Effector memory CD8-positive, alpha-beta T cell (primary cell): ENCODE results near the gene NODAL.
"Not testable (repeated sequence)": the region's sequence is repeated elsewhere in the genome, so short reads cannot be mapped to it uniquely, and the experiment has no call there.

ENCODE experiments used
- ATAC-seq: fragments of 150-1000 bp; cut with Tn5 transposase; replicated peaks from 2 replicates; pipeline ENCODE4 v1.10.0; 2021; ENCODE audit warnings: mild to moderate bottlenecking, moderate library complexity
- DNase-seq, 3 experiments: peaks; one replicate each; pipeline ENCODE4 v3.0.0; 2021
- H3K27ac Mint-ChIP-seq, 2 donors: one replicate each; pipeline ENCODE4 v1.8.0; 2022; ENCODE audit warnings: mild to moderate bottlenecking in 2 of 2, mixed read lengths in 2 of 2, moderate library complexity in 2 of 2
- H3K27me3 Mint-ChIP-seq, 2 donors: one replicate each; pipeline ENCODE4 v1.8.0; 2022; ENCODE audit warnings: mixed read lengths in 2 of 2
- H3K36me3 Mint-ChIP-seq: one replicate; pipeline ENCODE4 v1.8.0; 2022; ENCODE audit warnings: mild to moderate bottlenecking, moderate library complexity, mixed read lengths; ENCODE audit not compliant: insufficient read depth
- H3K4me1 Mint-ChIP-seq, 2 donors: one replicate each; pipeline ENCODE4 v1.8.0; 2022; ENCODE audit warnings: low read depth in 2 of 2, mixed read lengths in 2 of 2
- H3K4me3 Mint-ChIP-seq, 2 donors: one replicate each; pipeline ENCODE4 v1.8.0; 2022; ENCODE audit warnings: mild to moderate bottlenecking in 2 of 2, mixed read lengths in 2 of 2, moderate library complexity in 2 of 2
- H3K9me3 Mint-ChIP-seq, 2 donors: one replicate each; pipeline ENCODE4 v1.8.0; 2022; ENCODE audit warnings: mixed read lengths in 2 of 2
- total RNA-seq, 9 experiments: gene quantifications; one replicate each; lab custom pipeline; 2026; lab: John Stamatoyannopoulos, UW

The NODAL gene
- 0 reads per million in 9 experiments for total RNA-seq

DNA sequence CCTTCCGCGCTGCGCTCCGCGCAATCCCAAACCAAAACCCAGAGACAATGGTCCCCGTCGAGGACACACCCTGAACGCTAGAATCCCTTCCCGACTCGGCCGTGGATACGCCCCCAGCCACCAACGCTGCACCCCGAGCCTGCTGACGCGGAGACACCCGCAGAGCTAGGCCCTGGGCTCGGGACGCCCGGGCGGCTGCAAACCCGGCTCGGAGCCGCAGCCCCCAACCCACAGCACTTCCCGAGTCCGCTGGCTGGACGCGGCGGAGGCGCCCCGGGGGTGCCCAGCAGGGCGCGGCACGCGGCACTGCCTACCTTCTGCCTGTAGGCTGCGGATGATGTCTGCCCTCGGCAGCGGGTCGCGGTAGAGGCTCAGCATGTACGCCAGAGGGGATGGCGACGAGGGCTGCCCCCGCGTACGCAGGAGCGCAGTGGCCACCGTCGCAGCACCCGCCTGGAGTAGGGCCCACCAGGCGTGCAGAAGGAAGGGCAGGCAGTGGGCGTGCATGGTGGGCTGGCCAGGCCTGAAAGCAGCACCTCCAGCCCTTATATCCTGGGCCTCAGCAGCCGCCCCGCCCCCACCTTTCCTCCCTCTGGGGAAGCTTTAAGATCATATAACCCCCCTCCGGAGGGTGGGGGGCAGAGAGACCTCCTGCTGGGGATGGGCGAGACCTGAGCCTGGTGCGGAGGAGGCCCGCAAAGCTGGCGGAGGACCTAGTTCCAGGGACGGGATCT, at the start of gene NODAL:
TSS of gene NODAL (minus strand) at position 521 of the 734 bp plus-strand sequence. CDS start at position 507, 14 bp downstream.
- Mint-ChIP-seq H3K9me3 (no peaks in the 10 kb centered on the region), H3K27ac (no peak within 1 kb of the TSS), H3K36me3 (no peaks in the 10 kb centered on the region), H3K4me3 (peak within 1 kb of the TSS; percentile 62 to 75), H3K27me3 (peaks cover 38 to 58% of the 10 kb centered on the region in 2 donors), H3K4me1 (peaks cover 5 to 11% of the 10 kb centered on the region in 2 donors)
- peak; percentile 62 for ATAC-seq
- no peak for DNase-seq

DNA sequence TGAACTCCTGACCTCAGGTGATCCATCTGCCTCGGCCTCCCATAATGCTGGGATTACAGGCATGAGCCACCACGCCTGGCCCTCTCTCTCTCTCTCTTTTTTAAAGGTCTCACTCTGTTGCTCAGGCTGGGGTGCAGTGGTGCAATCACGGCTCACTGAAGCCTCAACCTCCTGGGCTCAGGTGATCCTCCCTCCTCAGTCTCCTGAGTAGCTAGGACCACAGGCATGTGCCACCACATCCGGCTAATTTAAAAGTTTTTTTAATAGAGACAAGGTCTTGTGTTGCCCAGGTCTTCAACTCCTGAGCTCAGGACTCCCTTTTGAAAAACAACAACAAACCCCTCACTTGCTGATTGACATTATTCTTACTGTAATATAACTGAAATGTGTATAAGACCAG, 48.7 kb upstream of the NODAL start:
- Mint-ChIP-seq H3K27ac (peak overlapping the region in 1 of 2 donors; percentile 49), H3K4me3 (no peak overlapping the region), H3K27me3 (peaks cover 28 to 33% of the 10 kb centered on the region in 2 donors), H3K9me3 (no peaks in the 10 kb centered on the region), H3K4me1 (peaks cover 13 to 18% of the 10 kb centered on the region in 2 donors), H3K36me3 (no peaks in the 10 kb centered on the region)
- DNase-seq = no peak
- no peak for ATAC-seq

DNA sequence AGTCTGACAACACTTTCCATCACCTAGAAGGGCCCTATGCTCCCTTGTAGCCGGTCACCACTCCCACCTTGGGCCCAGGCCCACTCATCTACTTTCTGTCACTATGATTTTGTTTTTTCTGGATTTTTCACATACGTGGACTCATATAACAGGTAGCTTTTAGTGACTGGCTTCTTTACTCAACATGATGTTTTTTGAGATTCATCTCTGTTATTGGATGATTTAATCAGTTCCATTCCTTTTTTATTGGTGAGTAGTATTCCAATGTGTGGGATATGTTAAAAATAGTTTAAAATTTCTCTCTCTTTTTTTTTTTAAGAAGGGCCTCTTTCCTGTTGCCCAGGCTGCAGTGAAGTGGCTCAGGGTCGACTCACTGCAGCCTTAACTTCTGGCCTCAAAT, 46.3 kb upstream of the NODAL start:
- ATAC-seq (no peak), DNase-seq (no peak)
- peaks cover 6 to 11% of the 10 kb centered on the region in 2 donors for H3K27me3 Mint-ChIP-seq
- H3K36me3 Mint-ChIP-seq = peaks cover 3% of the 10 kb centered on the region
- no peak overlapping the region for H3K4me3 Mint-ChIP-seq
- no peaks in the 10 kb centered on the region for H3K9me3 Mint-ChIP-seq
- H3K4me1 Mint-ChIP-seq = peaks cover 0 to 2% of the 10 kb centered on the region in 2 donors
- H3K27ac Mint-ChIP-seq = no peak overlapping the region

DNA sequence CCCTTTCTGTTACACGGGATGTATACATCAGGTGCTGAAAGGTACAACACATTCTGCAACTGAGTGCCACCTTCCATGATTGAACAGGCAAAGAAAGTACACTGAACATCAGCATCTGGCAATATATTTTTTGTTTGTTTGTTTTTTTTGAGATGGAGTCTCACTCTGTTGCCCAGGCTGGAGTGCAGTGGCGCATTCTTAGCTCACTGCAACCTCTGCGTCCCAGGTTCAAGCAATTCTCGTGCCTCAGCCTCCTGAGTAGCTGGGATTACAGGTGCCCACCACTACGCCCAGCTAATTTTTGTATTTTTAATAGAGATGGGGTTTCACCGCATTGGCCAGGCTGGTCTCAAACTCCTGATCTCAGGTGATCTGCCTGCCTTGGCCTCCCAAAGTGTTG, 42.4 kb upstream of the NODAL start:
- ATAC-seq, DNase-seq, H3K9me3 Mint-ChIP-seq, H3K27ac Mint-ChIP-seq, H3K4me3 Mint-ChIP-seq, H3K36me3 Mint-ChIP-seq: not testable (repeated sequence)
- Mint-ChIP-seq H3K4me1 (peaks cover 11 to 22% of the 10 kb centered on the region in 2 donors), H3K27me3 (peaks cover 15 to 30% of the 10 kb centered on the region in 2 donors)

DNA sequence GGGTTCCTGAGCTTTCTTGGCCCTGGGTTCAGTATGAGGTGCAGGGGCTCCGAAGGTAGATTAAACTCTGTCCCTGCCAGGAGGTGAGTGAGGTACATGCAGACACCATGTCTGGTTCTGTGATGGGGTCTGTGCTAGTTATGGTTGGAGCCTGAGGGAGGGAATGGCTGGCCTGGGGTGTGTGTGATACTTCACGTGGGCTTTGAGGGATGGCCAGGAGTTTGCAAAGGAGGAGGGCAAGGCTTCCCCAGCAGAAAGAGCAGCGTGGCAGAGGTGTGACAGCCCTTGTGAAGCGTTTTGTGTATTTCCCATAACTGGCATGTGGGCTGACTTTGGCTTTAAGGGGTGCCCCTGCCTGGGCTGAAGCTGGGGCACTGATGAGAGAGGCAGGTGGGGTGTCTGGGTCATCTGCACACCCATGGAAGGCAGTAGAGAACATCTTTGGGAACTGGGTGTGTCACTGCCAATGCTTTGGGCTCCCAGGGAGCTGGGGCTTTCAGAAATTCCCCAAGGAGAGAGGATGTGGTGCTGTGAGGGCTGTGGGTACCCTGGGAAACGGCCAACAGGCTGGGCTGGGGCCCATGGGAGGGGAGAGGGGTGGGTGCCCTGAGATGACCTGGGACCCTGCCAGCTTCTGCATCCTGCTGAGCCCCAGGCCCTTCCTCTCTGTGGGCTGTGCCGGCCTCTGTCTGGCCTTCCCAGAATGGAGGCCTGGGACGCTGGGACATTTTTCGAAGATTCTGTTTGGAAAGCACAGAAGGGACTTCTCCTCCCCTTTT, 41.7 kb upstream of the NODAL start:
- Mint-ChIP-seq H3K9me3 (no peaks in the 10 kb centered on the region), H3K36me3 (peaks cover 3% of the 10 kb centered on the region), H3K4me1 (peaks cover 12 to 22% of the 10 kb centered on the region in 2 donors), H3K27me3 (peaks cover 10 to 23% of the 10 kb centered on the region in 2 donors), H3K27ac (no peak overlapping the region), H3K4me3 (no peak overlapping the region)
- DNase-seq = no peak
- no peak for ATAC-seq

DNA sequence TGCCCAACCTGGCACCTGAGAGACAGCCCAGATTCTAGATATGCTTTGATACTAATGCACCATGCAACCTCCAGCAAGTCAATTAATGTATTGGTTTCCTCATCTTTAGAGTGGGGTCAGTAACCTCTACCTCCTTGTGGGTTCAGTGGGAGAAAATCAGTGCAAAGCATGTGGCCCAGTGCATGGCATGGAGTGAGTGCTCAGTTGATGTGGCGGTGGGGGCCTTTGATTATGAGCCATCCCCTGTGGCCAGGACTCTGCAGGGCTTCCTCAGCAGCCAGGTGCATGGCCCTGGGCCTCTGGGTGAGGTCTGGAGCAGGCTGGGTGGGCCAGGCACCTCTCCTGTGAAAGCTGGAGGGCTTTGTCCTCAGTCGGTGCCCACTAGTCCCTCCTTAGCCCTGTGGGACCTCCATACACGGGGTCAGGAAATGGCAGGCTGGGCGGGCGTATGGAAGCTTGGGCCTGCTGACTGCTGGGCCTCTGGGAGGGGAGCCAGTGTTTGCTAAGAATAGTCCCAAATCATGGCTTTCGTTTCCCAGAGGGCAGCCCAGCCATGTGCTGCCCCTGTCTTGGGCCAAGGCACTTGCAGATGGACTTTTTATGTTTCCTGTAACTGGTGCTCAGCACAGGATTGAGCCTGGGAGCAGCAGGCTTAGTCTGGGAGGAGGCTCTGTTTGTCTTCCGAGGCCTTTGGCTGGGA, 40.5 kb upstream of the NODAL start:
- H3K27ac Mint-ChIP-seq = no peak overlapping the region

DNA sequence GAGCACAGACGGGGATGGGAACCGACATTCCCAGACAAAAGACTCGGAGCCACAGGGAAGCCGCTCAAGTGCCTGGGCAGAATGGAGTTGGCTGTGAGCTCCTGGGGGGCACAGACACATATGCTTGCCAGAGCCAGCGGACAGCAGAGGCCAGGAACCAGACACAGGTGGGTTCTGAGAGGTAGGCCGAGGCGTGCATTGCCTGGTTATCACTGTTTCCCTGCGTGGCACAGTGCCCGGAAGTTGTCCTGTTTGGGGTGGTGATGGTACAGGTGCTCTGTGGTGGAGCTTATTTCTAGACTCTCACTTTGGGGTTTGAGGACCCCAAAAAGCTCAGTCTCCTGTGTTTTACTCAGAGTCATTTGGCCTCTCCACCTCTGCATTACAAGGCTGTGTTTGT, 39.6 kb upstream of the NODAL start:
- no peak for DNase-seq
- Mint-ChIP-seq H3K9me3 (no peaks in the 10 kb centered on the region), H3K27ac (peak overlapping the region in 1 of 2 donors; percentile 6), H3K4me3 (no peak overlapping the region), H3K27me3 (peaks cover 10 to 31% of the 10 kb centered on the region in 2 donors), H3K36me3 (peaks cover 15% of the 10 kb centered on the region), H3K4me1 (peaks cover 20 to 36% of the 10 kb centered on the region in 2 donors)
- ATAC-seq = no peak

More for the DNA sequence above, 40.5 kb upstream of the NODAL start:
- DNase-seq (no peak), ATAC-seq (no peak)
- H3K4me3 Mint-ChIP-seq = no peak overlapping the region
- H3K9me3 Mint-ChIP-seq = no peaks in the 10 kb centered on the region
- H3K27me3 Mint-ChIP-seq = peaks cover 10 to 31% of the 10 kb centered on the region in 2 donors
- H3K4me1 Mint-ChIP-seq = peaks cover 20 to 31% of the 10 kb centered on the region in 2 donors
- peaks cover 12% of the 10 kb centered on the region for H3K36me3 Mint-ChIP-seq

DNA sequence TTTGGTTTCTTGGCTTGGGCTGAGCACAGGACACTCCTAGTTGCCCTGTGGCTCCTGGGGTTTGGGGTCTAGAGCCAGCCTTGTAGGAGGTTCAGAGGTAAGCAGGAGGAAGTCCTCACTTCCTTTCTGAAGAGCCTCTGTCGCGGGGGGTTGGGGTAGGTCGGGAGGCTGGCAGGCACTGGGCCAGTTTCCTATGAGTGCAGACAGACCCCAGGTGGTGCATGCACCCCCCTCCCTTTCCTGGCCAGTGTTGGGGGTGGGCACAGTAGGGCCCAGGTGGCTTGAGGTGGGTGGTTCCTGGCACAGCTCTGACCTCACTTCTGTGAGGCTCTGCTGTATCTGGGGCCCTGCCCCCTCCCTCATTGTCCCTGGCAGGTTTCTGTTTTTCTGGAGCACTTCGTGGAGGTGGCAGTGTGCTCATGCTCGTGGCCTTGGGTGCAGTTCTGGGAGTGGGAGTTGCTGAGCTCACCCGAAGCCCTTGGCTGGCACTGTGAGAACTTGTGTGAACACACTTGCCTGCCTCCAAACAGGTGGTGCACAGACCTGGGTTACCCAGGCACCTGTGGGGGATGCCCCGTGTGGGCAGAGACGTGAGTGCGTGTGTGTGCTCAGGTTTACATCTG, 38.9 kb upstream of the NODAL start:
- H3K9me3 Mint-ChIP-seq = no peaks in the 10 kb centered on the region
- ATAC-seq (peak; percentile 18), DNase-seq (no peak)
- peak overlapping the region in 1 of 2 donors; percentile 6 for H3K27ac Mint-ChIP-seq
- H3K4me3 Mint-ChIP-seq = peak overlapping the region; percentile 57 to 66
- peaks cover 10 to 33% of the 10 kb centered on the region in 2 donors for H3K27me3 Mint-ChIP-seq
- peaks cover 15% of the 10 kb centered on the region for H3K36me3 Mint-ChIP-seq
- peaks cover 20 to 36% of the 10 kb centered on the region in 2 donors for H3K4me1 Mint-ChIP-seq

DNA sequence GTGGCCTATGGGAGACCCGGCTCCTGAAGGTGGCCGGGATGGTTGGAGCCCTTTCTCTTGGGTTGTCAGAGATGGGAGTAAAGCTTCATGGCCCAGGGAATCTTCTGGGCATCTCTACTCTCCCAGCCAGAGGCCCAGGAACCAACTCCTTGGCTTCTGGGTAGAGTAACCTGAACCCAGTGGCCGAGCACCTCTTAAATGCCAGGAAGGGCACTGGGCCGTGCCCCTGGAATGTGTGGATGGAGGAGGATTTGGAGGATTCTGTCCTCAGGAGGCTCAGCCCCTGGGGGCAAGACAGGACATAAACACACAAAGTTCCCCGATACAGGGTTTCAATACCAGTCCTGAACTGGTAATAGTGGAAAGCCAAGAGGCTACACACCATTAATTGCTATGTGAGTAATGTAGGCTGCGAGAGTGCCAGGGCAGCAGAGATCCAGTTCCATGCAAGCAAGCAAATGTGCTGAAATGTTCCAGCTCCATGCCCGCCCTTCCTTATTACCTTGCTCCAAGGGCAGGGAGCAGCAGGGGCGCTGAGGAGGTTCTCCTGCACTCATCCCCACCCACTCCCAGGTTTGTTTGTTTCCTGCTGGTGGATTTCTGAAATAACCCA, 38.3 kb upstream of the NODAL start:
- no peaks in the 10 kb centered on the region for H3K9me3 Mint-ChIP-seq
- H3K36me3 Mint-ChIP-seq = peaks cover 15% of the 10 kb centered on the region
- peaks cover 20 to 40% of the 10 kb centered on the region in 2 donors for H3K4me1 Mint-ChIP-seq
- H3K27me3 Mint-ChIP-seq = peaks cover 15 to 39% of the 10 kb centered on the region in 2 donors
- peak overlapping the region in 1 of 2 donors; percentile 75 for H3K27ac Mint-ChIP-seq
- ATAC-seq (no peak), DNase-seq (no peak)
- peak overlapping the region; percentile 57 to 66 for H3K4me3 Mint-ChIP-seq

DNA sequence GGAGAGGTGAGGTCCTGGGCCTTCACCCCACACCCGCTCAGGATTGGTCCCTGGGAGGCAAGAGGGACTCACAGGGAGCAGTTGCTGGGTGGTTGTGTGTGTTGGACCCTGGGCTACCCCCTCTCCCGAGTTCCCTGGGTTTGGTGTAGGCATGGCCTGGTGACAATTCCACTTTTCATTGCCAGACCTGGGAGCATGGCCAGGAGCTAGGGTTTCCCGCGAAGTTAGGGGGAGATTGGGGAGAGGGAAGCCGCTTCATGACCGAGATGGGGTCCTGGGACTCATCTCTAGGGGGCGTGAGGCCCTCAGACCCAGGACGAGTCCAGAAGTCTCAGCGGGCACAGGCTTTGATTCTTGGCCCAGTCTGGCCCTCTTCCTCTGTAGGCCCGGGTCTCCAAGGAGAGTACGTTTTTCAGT, 37.7 kb upstream of the NODAL start:
- Mint-ChIP-seq H3K36me3 (peaks cover 12% of the 10 kb centered on the region), H3K9me3 (no peaks in the 10 kb centered on the region), H3K27ac (peak overlapping the region in 1 of 2 donors; percentile 75), H3K4me3 (peak overlapping the region; percentile 55 to 57), H3K4me1 (peaks cover 20 to 40% of the 10 kb centered on the region in 2 donors), H3K27me3 (peaks cover 21 to 45% of the 10 kb centered on the region in 2 donors)
- DNase-seq = no peak
- no peak for ATAC-seq

DNA sequence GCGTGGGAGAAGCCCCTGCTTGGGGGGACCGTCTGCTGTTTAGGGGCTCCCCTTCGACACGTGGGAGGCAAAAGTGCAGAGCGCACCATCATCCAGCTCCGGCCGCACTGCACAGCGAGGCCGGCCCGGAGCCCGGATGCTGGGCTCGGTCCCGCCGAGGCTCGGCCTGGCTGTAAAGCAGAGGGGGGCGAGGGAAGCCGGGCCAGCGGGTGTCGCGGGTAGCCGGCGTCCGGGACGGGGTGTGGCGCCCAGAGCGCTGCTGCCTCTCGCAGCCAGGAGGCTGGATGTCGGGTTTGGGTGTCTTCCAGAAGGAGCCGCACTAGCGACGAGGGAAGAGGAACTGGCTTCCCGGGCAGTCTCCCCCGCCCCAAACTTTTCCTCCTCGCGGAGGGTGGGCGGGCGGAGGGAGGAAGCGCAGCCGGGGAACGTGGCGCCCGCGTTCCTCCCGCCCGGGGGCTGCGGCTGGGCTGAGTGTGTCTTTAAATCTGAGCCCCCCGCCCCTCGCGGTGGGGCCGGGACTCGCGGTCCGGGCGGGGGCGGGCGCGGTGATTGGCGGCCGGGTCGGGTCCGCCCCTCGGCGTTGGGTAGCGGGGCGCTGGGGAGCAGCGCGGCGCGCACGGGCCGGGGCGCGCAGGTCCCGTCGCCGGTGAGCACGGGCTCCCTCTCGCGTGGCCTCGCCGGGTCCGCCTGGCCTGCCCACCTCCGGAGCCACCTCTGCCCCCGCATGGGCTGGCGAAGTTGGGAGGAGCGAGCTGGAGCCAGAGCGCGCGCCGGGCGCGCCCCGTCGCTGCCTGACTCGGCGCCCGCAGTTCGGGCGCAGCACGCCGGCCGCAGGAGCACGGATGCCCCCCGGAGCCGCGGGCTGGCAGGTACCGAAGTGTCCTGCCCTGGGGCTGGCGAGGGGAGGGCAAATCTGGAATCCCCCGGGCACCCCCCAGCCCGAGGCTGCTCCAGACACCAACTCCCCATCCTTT, 37.0 kb upstream of the NODAL start, which contains the start of gene PALD1:
TSS of gene PALD1 (plus strand) at position 577 of the 974 bp plus-strand sequence. CDS start 47,185 bp downstream, outside the sequence.
- peak within 1 kb of the TSS; percentile 74 to 82 for H3K4me3 Mint-ChIP-seq
- H3K27me3 Mint-ChIP-seq = peaks cover 21 to 51% of the 10 kb centered on the region in 2 donors
- DNase-seq (peak in 1 of 3 experiments; percentile 14), ATAC-seq (peak; percentile 21)
- peaks cover 12% of the 10 kb centered on the region for H3K36me3 Mint-ChIP-seq
- H3K4me1 Mint-ChIP-seq = peaks cover 20 to 40% of the 10 kb centered on the region in 2 donors
- no peaks in the 10 kb centered on the region for H3K9me3 Mint-ChIP-seq
- peak within 1 kb of the TSS; percentile 57 to 78 for H3K27ac Mint-ChIP-seq
